ENCODE measurements around the gene STUM. TPM values are rescaled to one million over a fixed set of nuclear protein-coding genes. Genes with fewer than 3 reads are reported as not detected.

STUM gene
- total RNA-seq, 1 experiment from 2014 or later = 0.11 TPM

DNA sequence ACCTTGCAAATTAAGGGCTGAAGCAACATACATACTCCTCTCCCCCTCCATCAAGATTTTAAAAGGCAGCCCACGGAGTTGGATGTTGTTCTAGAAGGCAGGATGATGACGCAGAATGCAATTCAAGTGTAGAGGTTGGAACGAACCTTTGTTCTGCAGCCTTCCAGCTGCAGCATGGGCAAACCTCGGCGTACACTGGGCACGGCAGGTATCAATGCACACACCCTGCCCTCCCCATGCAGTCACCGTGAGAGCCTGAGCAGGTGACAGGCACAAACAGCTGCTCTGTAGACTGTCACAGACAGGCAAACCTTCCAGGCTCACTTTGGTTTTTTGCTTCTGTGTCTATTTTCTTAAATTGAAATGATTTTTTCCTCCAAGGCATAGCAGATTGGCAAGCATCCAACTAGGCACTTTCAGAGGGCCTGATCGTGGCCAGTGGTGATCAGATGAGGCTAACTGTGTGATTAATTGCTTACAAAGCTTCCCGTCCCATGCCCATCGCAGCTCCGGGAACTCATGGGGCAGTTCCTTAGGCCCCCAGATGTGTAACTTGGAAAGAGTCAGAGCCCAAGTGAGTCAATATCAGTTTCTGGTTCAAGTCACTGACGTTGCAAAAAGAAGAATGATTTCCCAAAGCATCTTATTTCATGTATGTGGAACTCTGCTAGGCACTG is 108.2 kb downstream of the STUM start:
- H3K23me2 ChIP-seq (ENCODE audit: insufficient read length, low read depth, low read length, poor library complexity, severe bottlenecking) = no peaks in the 10 kb centered on the region
- peaks cover 69 to 71% of the 10 kb centered on the region in 2 experiments for H3K4me1 Mint-ChIP-seq
- no peak overlapping the region for H2AK5ac ChIP-seq (ENCODE audit: insufficient read length, low read length)
- H2BK5ac ChIP-seq (ENCODE audit: insufficient read length, low read length) = no peak overlapping the region
- no peak for DNase-seq
- H3K14ac ChIP-seq (ENCODE audit: insufficient read depth, low read length) = no peak overlapping the region
- H3K18ac ChIP-seq (ENCODE audit: insufficient read length, low read depth, low read length) = no peak overlapping the region
- no peak overlapping the region for H3K23ac ChIP-seq (ENCODE audit: insufficient read length, low read depth, low read length)
- TF ChIP-seq, protein P1, sequence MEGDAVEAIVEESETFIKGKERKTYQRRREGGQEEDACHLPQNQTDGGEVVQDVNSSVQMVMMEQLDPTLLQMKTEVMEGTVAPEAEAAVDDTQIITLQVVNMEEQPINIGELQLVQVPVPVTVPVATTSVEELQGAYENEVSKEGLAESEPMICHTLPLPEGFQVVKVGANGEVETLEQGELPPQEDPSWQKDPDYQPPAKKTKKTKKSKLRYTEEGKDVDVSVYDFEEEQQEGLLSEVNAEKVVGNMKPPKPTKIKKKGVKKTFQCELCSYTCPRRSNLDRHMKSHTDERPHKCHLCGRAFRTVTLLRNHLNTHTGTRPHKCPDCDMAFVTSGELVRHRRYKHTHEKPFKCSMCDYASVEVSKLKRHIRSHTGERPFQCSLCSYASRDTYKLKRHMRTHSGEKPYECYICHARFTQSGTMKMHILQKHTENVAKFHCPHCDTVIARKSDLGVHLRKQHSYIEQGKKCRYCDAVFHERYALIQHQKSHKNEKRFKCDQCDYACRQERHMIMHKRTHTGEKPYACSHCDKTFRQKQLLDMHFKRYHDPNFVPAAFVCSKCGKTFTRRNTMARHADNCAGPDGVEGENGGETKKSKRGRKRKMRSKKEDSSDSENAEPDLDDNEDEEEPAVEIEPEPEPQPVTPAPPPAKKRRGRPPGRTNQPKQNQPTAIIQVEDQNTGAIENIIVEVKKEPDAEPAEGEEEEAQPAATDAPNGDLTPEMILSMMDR (conservative IDR thresholded peaks at IDR 0.05) = no peak
- no peaks in the 10 kb centered on the region for H3K9me3 ChIP-seq (ENCODE audit: control insufficient read depth, low read depth, low read length)
- WGBS (ENCODE audit: extremely low coverage, insufficient read length, low lambda C conversion rate) = no CpG with 5 or more reads among the region's 12 CpGs
- H3K4ac ChIP-seq (ENCODE audit: low read depth, low read length) = no peak overlapping the region
- H2BK120ac ChIP-seq (ENCODE audit: low read depth, low read length, poor library complexity, severe bottlenecking) = no peak overlapping the region
- peaks cover 16% of the 10 kb centered on the region; the same call in 1 of the 2 replicates for H3K4me1 ChIP-seq (ENCODE audit: insufficient read depth, low read length)
- no peak overlapping the region for H4K91ac ChIP-seq (ENCODE audit: insufficient read length, low read depth, low read length)
- H4K20me1 ChIP-seq (ENCODE audit: control insufficient read depth, insufficient read depth, insufficient read length) = no peaks in the 10 kb centered on the region
- H3K4me3 Mint-ChIP-seq = no peak overlapping the region
- H2BK20ac ChIP-seq (ENCODE audit: low read depth, low read length, poor library complexity, severe bottlenecking) = no peak overlapping the region
- no peak overlapping the region for H3K56ac ChIP-seq (ENCODE audit: insufficient read length, low read depth, low read length)
- H2BK12ac ChIP-seq (ENCODE audit: insufficient read length, low read depth, low read length) = no peak overlapping the region
- H3K27ac Mint-ChIP-seq = no peak overlapping the region
- H3K4me2 ChIP-seq (ENCODE audit: insufficient read depth, insufficient read length, low read length) = no peak overlapping the region
- no peak overlapping the region for H4K5ac ChIP-seq (ENCODE audit: insufficient read length, low read depth, low read length)
- H3K9ac ChIP-seq (ENCODE audit: extremely low read depth, insufficient read length, low read length) = no peak overlapping the region
- H3K27ac ChIP-seq (ENCODE audit: insufficient read length, low read depth, low read length) = no peak overlapping the region
- no peaks in the 10 kb centered on the region for H3K79me2 ChIP-seq (ENCODE audit: insufficient read depth, low read length)
- no peaks in the 10 kb centered on the region for H3K27me3 ChIP-seq (ENCODE audit: insufficient read depth, low read length)
- H3K9me3 Mint-ChIP-seq = no peaks in the 10 kb centered on the region
- H3K36me3 Mint-ChIP-seq (ENCODE audit: insufficient read depth in 1 of 3, low read depth in 3 of 3) = no peaks in the 10 kb centered on the region
- H3K27me3 Mint-ChIP-seq (ENCODE audit: low read depth) = peaks cover 3% of the 10 kb centered on the region; the same call in 1 of the 2 replicates
- H3T11ph ChIP-seq (ENCODE audit: low read length) = no peak overlapping the region
- no peak overlapping the region for H2AFZ ChIP-seq (ENCODE audit: low read length)
- no peak overlapping the region for H2BK15ac ChIP-seq (ENCODE audit: low read depth, low read length)
- H3K79me1 ChIP-seq (ENCODE audit: insufficient read depth, low read depth, low read length, poor library complexity, severe bottlenecking) = no peaks in the 10 kb centered on the region
- no peak overlapping the region for H4K8ac ChIP-seq (replicated peaks; ENCODE audit: insufficient read length, low read depth, low read length)

Data from H9 (cell line).